NOMO-1 treated with dmso at 0.1 percent for 144 hours (cell line): ENCODE results near the gene DPYSL4.
"Not testable (repeated sequence)": the region's sequence is repeated elsewhere in the genome, so short reads cannot be mapped to it uniquely, and the experiment has no call there.

Experiments
- DNase-seq: peaks from one replicate; lab custom pipeline; 2025; ENCODE audit not compliant: unreplicated experiment; lab: John Stamatoyannopoulos, UW

DPYSL4 gene

GRCh38 chr10:132205650-132206376 lies 19.1 kb downstream of the DPYSL4 start:
- DNase-seq = no peak

DNA sequence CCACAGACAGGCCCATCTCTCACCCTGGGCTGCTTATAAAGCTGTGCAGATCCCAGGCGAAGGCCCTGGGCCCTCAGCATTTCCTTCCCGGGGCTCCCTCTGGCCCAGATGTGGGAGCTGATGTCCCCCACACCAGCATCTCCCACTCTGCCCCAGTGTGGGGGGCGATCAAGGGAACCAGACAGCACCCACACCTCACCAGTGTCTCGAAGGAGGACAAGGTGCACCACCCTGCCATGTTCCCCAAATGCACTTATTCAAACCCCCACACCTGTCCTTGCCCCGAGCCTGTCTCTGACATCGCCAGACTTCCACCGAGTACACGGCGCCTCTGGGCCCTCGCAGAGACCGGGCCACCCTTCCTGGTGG lies 19.6 kb downstream of the DPYSL4 start:
- no peak for DNase-seq

- DNase-seq = no peak
These were observed 20.2 kb downstream of the DPYSL4 start for GRCh38 chr10:132206806-132207535.

DNA sequence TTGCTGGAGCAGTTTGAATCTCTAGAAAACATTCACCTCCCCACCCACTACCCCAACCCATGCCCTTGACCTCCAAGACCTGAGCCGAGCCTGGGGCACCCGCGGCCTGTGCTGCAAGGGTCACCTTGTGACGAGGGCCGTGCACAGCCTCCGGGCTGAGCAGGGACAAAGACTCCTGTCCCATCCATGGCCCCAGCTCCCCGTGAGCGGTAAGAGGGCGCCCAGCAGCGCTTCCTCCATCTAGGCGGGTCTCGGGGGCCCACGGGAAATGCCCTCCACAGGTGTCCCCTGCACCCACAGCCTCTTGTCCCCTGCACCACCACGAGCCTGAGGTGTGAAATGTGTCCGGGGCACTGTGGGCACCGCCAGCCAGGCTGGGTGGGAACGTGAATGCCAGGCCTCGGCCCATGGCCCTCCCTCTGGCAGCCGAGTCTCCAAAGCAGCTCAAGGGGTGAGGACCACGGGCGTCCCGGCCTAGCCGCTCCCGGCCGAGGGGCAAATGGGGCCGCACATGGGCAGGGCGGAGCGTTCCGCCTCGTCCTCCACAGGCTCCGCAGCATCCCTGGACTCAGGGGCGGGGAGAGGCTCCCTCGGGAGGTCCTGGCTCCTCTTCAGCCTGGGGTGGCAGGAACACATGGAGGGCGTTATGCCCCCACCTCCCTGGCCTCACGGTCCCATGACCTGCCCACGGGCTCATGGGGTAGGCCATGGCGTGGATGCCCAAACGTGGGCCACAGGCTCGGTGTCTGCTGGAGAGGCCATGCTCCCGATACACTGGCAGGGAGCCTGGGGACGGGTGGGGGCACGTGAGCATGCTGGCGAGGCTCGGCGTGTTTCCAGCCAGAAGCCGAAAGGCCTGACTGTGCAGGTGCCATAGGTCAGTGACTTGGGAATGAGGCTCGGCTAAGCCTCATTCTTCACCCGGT lies 21.1 kb downstream of the DPYSL4 start:
- DNase-seq = no peak

DNA sequence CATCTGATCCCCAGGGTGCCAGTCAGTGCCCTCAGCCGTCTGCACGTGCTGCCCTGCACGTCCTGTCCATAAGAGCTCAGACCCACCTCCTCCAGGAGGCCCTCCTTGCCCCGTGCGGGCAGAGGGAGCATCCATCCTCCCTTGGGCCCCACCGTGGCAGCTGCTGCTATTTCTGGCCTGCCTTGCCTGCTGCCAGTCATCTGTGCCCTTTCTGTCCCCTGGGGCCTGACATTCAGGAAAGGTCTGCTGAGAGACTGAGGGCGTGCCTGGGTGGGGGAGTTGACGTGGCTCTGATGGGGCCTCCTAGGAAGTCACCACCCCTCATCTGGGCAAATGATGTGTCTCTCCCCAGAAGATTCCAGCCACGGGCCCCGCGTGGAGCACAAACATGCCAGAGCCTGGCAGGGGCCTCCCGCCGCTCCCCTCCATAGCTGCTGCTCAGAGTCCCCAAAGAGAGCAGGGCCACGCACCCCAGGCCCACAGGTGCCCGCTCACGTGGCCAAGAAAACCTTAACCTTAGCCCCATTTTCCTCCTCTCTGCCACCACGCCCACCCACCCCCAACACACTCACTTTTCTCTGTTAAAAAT lies 21.8 kb downstream of the DPYSL4 start:
- no peak for DNase-seq

DNA sequence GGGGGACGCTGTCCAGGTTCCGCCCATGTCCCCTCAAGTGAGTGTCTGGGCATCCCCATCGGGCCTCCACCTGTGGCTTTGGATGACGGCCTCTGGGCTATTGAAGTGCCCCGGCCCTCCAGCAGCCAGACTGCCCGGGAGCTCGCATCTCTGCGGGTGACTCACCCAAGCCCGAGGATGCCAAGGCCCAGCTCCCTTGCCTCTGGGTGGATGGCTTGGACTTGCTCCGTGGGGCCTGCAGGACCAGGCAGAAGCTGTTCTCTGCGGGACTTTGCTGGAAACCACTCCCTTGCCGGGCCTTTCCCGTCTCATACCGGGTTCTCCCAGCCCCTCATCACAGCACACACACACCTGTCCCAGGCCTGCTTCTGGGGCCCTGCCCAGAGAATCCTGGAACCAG lies 22.4 kb downstream of the DPYSL4 start:
- DNase-seq = no peak

DNA sequence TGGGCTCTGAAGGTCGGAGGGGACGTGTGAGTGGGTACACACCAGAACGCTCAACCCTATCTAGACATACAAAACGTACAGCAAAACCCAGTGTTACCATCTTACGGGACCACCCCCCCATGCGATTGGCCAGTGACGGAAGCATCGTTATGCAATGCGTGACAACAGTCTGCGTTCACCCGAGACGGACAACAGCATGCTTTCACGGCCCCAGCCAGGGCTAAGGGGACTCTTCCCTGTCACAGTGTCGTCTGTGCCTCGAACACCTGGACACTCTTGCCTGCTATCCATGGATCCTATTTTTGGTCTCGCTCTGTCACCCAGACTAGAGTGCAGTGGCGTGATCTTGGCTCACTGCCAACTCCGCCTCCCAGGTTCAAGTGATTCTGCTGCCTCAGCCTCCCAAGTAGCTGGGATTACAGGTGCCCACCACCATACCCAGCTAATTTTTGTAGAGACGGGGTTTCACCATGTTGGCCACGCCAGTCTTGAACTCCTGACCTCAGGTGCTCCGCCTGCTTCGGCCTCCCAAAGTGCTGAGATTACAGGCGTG lies 23.3 kb downstream of the DPYSL4 start:
- no peak for DNase-seq

GRCh38 chr10:132210766-132211165 lies 24.0 kb downstream of the DPYSL4 start:
- no peak for DNase-seq

- DNase-seq = no peak
These were observed 24.5 kb downstream of the DPYSL4 start for GRCh38 chr10:132211246-132211645.

DNA sequence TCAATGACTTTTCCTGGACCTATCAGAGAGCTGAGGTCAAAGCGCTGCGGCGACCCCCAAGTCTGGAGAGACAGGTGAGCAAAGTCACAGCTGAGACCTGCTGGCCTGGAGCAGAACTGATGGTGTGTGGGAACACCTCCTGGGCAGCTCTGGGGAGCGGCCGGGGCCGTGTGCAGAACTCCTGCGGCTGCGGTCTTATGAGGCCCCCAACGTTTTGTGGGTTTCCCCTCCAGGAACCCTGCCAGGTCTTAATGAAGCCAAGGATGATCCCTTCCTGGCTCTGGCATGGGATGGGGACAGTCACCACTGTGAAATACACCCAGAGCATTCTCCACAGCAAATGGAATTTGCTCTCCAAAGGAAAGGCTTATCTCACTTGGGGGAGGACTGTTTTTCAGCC lies 26.1 kb downstream of the DPYSL4 start:
- DNase-seq = no peak

- no peak for DNase-seq
These were observed 27.2 kb downstream of the DPYSL4 start for GRCh38 chr10:132213917-132214316.

GRCh38 chr10:132216441-132216840 lies 29.7 kb downstream of the DPYSL4 start:
- not testable (repeated sequence) for DNase-seq

- DNase-seq = no peak
These were observed 32.7 kb downstream of the DPYSL4 start for GRCh38 chr10:132219486-132219885.

DNA sequence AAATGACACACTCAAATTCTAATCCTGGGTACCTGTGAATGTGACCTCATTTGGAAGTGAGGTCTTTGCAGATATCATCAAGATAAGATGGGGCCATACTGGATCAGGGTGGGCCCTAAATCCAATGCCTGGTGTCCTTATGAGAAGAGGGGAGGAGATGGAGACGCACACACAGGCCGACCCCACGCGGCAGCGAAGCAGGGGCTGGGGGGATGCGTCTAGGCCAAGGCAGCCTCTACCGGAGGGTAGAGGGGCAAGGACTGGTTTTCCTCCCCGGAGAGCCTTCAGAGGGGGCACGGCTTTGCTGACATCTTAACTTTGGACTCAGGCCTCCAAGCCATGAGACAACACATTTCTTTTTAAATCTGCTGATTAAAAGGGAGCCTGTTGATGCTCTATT lies 33.3 kb downstream of the DPYSL4 start:
- no peak for DNase-seq

GRCh38 chr10:132220996-132221395 lies 34.2 kb downstream of the DPYSL4 start:
- not testable (repeated sequence) for DNase-seq

DNA sequence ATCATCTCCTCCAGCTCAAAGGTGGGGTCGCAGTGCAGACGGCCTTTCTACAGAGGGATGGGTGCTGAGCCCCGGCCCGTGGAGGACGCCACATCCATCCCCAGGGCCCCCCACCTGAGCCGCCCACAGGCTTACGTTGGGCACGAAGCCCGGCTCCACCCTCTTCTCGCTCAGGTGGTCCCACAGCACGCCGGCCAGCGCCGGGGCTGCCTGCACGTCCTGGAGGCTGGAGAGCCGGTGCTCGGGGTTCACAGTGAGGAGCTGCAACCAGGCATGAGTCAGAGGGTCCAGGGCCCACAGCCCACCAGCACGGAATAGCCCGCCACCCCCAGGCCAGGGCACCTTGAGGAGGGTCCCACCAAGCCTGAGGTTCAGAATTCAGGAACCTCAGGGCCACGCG lies 36.0 kb downstream of the DPYSL4 start:
- DNase-seq = no peak

- DNase-seq = peak; percentile 69
These were observed 36.4 kb downstream of the DPYSL4 start for GRCh38 chr10:132223156-132223590.

GRCh38 chr10:132223611-132224342 lies 37.0 kb downstream of the DPYSL4 start:
- no peak for DNase-seq

DNA sequence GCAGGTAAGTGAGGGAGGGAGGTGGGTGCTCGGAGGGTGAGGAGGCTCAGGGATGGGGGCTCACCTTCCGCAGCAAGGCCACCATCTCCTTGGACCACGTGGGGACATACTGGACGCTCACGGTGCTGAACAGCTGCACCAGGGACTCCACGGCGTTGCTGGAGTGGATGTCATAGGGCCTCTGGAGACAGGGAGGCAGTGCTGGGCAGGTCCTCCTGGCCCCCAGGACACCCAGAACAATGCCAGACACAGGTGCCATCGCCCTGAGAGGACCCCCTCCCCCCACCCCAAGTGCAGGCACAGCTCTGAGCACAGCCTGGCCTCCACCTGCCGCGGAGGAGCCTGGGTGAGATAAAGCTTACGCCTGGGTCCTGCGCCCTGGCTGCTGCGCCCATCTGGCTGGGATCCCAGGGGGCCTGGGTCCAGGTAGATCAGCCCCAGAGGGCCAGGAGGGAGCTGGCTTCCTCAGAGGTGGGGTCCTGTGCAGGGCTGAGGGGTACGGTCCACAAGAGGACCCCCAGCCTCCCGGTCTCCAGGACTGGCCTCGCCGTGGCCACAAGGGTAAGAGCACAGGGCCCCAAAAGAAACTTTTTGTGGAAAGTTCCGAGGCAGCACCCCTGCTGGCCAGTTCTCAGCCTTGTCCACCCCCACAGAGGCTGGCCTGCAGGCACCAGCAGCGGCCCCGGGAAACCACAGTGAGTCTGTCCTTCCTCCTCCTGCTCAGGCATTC lies 37.8 kb downstream of the DPYSL4 start:
- DNase-seq = no peak
